Loucy (cell line): ENCODE data around the gene HDAC10.

Experiments
- CTCF ChIP-seq: fragments of 200-600 bp; sonication (generic); conservative IDR thresholded peaks from 2 replicates; pipeline ENCODE4 v1.5.1; 2014; ENCODE audit warnings: mild to moderate bottlenecking, antibody characterized with exemption, low read length
- EZH2phosphoT487 ChIP-seq: fragments of 200-600 bp; IDR thresholded peaks from 2 replicates; pipeline ENCODE4 v1.6.1; 2018; ENCODE audit warnings: antibody characterized with exemption, mild to moderate bottlenecking, moderate library complexity, borderline replicate concordance

GRCh38 chr22:50206599-50206998 is 44.5 kb downstream of the HDAC10 start:
- TF ChIP-seq CTCF (peak; percentile 70), EZH2phosphoT487 (no peak)
